Cardiac fibroblast (primary cell): ENCODE results near the gene CFAP45.
A peak's percentile ranks its signal among the peaks of the same experiment; 100 is the strongest.

Experiments
- DNase-seq, 2 donors: peaks; one replicate each; pipeline versions ENCODE4 v3.0.0 to v3.0.0-alpha.2; 2010; ENCODE audit warnings: low read depth in 2 of 2
- H3K4me3 ChIP-seq, 2 donors: replicated peaks in 1 of 2; 1 replicate in 1 of 2; 2 replicates in 1 of 2; pipeline ENCODE4 v1.5.1; 2011; ENCODE audit warnings: low read depth in 2 of 2, low read length in 2 of 2, mild to moderate bottlenecking in 2 of 2, moderate library complexity in 1 of 2
- TF ChIP-seq, protein P1 (sequence below): IDR thresholded peaks from one replicate; pipeline ENCODE4 v1.5.1; 2011; ENCODE audit warnings: low read depth, mild to moderate bottlenecking, low read length, inconsistent platforms

Gene CFAP45

DNA sequence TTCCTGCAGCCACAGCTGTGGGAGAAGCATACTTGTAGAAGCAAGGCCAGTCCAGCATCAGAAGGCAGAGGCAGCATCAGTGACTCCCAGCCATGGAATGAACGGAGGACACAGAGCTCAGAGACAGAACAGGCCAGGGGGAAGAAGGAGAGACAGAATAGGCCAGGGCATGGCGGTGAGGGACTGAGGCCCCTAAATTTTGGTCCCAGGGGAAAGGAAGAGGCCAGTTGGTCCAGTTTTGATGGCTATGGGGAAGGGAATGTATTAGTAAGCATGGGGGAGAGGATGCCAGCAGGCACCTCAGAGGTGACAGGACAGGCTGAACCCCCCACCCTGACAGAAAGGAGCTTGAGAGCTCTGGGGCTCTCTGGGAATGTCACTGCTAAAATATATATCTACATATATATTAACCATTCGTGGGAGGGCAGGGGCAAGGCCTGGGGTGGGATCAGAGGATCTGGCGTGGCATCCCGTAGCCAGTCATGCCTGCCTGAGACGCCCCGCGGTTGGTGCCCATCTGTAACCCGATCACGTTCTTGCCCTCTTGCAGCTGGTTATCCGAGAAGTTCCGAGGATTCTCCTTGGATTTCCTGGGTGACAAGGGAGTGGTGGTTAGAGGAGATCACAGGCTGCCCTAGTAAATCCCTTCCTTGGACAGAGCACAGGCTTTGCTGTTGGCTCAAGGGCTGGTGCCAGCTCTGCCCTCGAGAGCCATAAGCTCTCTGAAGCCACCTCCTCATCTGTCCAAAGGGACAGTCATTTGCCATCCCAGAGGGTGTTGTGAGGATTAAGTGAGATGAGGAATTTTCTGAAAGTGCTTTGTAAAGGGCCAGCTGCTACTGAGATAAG is 18.6 kb upstream of the CFAP45 start:
- TF ChIP-seq, protein P1, sequence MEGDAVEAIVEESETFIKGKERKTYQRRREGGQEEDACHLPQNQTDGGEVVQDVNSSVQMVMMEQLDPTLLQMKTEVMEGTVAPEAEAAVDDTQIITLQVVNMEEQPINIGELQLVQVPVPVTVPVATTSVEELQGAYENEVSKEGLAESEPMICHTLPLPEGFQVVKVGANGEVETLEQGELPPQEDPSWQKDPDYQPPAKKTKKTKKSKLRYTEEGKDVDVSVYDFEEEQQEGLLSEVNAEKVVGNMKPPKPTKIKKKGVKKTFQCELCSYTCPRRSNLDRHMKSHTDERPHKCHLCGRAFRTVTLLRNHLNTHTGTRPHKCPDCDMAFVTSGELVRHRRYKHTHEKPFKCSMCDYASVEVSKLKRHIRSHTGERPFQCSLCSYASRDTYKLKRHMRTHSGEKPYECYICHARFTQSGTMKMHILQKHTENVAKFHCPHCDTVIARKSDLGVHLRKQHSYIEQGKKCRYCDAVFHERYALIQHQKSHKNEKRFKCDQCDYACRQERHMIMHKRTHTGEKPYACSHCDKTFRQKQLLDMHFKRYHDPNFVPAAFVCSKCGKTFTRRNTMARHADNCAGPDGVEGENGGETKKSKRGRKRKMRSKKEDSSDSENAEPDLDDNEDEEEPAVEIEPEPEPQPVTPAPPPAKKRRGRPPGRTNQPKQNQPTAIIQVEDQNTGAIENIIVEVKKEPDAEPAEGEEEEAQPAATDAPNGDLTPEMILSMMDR, result no peak
- no peak for DNase-seq
- H3K4me3 ChIP-seq, result no peak overlapping the region

DNA sequence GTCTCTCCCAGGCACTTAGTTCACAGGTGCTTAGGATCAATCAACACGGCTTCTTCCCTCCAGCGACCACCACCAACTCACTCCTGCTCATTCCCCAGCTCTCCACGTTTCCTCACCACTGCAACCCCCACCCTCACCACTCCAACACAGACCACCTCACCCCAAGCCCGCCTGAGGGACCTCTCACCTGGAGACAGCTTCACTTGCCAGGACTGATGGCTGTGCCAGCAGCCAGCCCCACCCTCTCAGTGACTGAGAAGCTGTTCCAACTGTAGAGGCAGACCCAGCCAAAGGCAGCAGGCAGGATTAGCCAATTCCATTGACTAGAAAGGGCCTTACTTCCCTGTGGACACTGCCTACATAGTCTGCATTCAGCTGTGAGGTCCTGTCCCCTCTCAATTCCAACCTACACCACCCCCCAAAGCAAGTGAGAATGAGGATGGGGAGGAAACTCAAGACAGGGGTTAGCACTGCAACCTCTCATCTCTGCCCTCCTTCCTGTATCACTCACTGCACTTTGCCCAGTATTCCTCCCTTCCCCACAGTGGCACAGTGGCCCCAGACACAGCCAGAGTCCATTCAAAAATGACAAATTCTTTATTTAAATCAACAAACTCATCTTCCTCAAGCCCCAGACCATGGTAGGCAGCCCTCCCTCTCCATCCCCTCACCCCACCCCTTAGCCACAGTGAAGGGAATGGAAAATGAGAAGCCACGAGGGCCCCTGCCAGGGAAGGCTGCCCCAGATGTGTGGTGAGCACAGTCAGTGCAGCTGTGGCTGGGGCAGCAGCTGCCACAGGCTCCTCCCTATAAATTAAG is 17.8 kb upstream of the CFAP45 start:
- DNase-seq, result no peak
- TF ChIP-seq, protein P1, result no peak
- H3K4me3 ChIP-seq, result no peak overlapping the region

DNA sequence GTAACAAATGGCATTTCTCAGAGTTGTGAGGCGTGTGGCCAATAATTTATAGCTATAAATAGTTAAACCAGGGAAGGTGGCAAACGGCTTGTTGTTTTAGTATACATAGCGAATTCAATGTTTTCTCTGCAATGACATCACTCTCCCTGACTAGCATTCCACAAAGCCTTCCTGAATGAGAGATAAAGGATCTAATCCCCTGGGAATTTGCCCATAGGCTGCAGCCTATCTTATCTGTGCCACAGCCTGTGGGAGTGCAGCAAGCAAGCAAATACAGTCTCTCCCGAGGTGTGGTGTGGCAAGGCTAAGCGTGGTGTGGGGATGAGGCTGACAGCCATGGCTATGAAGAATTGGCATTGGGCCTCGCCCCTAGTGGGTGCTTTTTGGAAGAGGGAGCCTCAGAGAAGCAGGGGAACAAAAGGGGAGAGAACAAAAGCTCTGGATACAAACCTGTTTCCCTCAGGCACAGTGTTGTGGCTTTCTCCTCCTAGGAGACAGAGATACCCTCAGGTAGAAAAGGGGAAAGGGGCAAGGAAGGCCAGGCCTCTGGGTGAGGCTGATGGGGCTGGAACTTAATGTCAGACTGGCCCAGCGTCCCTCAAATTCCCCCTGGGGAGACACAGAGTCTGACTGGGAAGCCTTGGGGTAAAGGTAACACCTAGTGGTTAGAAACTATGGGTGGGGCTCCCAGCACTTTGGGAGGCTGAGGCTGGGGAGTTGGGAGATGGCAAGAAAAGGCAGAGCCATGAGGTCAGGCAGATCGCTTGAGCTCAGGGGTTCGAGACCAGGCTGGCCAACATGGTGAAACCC is 16.5 kb upstream of the CFAP45 start:
- DNase-seq, result peak; percentile 75 to 94
- no peak overlapping the region for H3K4me3 ChIP-seq
- TF ChIP-seq, protein P1, result no peak

DNA sequence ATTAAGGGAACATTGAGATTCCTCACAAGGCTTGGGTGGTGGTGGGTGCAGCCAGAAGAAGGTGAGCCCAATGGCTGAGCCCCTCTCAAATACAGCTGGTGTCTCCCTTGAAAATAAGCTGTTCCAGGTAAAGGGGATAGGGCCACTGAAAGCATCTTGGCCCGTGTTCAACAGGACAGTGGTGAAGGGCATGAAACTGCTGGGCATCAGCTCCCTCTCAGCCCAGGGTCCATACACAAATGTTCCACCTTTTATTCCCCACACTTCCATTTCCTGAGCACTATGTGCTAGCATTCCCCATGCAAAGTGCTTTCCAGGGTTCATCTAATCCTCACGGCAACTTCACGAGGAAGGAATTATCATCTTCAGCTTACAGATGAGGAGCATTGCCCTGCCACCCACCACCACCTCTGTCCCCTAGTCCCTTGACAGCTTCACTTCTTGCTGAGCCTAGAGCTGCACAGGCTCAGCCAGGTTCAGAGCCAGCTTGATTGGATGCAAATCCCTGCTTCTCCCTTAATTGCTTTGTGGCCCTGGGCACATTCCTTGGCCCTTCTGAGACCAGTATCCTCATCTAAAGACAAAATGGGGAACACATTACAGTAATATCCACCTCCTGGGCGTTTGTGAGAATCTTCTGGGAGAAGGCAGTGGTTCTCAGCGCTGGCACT is 15.7 kb upstream of the CFAP45 start:
- TF ChIP-seq, protein P1, result no peak
- DNase-seq, result no peak
- no peak overlapping the region for H3K4me3 ChIP-seq

DNA sequence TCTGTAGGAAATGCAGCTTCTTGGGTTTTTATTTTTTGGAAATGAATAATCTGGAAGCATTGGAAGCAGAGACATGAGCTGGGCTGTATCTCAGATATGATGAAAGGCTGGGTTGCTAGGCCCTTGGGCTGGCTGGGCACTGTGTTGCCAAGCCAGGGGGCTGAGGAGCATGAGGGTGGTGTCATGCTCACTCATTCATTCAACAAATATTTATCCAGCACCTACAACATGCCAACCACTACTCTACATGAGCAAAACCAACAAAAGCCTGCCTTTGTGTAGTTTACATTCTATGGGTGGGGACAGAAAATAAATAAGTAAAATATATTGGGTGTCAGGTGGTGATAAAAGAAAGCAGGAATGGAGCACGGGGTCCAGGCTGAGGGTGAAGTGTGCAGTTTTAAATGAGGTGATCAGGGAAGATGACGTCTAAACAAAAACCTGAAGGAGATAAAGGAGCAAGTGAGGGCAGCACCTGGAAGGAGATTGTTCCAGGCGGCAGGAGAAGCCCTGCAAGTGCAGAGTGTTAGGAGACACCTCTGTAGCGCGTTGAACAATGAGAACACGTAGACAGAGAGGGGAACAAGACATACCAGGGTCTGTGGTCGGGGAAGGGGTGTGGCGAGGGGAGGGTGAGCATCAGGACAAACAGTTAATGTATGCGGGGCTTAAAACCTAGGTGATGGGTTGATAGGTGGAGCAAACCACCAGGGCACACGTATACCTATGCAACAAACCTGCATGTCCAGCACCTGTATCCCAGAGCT is 14.5 kb upstream of the CFAP45 start:
- H3K4me3 ChIP-seq, result no peak overlapping the region
- TF ChIP-seq, protein P1, result no peak
- DNase-seq, result no peak
